NCI-H748 treated with DMSO at 0.1 percent for 48 hours (cell line): ENCODE data around the gene CDKN1A.

ENCODE experiments used
- DNase-seq: peaks from one replicate; lab custom pipeline; 2025; lab: John Stamatoyannopoulos, UW

The CDKN1A gene

DNA sequence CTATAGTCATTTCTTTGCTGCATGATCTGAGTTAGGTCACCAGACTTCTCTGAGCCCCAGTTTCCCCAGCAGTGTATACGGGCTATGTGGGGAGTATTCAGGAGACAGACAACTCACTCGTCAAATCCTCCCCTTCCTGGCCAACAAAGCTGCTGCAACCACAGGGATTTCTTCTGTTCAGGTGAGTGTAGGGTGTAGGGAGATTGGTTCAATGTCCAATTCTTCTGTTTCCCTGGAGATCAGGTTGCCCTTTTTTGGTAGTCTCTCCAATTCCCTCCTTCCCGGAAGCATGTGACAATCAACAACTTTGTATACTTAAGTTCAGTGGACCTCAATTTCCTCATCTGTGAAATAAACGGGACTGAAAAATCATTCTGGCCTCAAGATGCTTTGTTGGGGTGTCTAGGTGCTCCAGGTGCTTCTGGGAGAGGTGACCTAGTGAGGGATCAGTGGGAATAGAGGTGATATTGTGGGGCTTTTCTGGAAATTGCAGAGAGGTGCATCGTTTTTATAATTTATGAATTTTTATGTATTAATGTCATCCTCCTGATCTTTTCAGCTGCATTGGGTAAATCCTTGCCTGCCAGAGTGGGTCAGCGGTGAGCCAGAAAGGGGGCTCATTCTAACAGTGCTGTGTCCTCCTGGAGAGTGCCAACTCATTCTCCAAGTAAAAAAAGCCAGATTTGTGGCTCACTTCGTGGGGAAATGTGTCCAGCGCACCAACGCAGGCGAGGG is 594 bp upstream of the CDKN1A start:
- no peak for DNase-seq

- peak; percentile 8 for DNase-seq
These were observed 724 bp downstream of the CDKN1A start for GRCh38 chr6:36679043-36679833.

DNA sequence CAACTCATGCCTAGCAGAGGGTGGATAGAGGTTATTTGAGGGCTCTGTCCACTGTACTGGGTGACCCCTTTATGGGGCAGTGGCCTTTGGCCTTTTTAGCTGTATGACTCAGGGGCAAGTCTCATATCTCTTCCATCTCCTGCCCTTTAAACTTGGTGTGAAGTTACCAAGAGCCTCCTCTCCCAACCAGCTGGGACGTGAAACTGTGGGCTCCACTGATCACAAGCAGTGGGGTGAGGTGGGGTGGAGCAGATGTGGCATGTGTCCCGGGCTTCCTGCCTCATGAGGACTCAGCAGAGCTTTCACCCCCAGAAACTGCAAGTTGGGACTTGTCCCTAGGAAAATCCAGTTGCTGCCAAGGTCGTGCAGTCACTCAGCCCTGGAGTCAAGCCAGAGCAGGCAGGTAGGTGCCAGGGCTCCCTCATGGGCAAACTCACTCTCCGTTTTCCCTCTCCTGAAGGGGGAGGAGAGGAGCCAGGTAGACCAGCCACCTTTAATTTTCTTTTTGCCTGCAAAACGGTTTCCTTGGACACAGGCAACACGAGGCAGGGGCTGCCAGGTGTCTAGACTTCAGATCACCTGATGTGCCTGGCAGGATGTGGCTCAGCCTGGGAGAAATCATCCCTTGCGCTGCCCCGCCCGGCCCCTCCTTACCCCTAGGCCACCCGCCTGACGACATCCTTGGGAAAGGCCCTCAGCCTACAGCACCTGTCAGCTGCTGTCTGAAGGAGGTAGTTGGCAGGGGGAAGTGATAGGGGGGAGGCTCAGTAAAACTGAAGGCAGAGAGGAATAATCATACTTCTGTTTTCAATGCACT is 4.0 kb downstream of the CDKN1A start:
- peak; percentile 70 for DNase-seq

DNA sequence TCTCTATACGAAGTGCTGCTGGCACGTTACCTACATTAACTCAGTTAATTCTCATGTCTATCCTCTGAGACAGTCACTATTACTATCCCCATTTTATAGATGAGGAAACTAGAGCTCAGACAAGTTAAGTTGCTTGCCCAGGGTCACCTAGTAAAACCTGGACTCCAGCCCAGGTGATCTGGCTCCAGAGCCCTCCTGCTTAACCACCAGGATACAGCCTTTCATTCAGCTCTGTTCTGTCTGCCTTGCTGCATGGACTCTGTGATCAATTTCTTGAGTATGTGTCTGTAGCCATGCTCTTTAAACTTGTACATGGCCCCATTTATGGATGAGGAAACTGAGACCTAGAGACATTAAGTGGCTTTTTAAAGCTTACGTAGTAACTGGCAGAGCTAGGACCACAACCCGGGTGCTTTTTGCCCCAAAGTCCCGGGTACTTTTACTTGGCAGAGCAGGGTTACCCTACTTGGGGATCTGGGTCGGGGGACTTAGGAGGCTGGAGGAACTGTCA is 4.7 kb downstream of the CDKN1A start:
- no peak for DNase-seq

DNA sequence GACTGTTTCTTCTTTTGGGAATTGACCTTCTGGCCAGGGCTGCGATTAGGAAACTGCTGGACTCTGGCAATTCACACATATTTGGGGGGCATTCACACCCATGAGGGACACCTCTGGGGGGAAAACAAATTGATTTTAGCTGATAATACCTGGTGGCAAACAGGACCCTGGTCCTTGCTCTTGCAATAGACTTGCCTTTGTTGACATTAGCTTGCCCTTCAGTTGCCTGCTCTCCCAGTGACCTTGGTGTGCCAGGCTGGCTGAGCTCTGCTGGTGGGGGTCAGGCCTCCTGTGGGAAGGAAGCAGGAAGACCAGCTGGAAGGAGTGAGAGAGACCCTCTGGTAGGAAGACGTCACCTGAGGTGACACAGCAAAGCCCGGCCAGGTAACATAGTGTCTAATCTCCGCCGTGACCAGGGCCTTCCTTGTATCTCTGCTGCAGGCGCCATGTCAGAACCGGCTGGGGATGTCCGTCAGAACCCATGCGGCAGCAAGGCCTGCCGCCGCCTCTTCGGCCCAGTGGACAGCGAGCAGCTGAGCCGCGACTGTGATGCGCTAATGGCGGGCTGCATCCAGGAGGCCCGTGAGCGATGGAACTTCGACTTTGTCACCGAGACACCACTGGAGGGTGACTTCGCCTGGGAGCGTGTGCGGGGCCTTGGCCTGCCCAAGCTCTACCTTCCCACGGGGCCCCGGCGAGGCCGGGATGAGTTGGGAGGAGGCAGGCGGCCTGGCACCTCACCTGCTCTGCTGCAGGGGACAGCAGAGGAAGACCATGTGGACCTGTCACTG is 5.3 kb downstream of the CDKN1A start:
- no peak for DNase-seq

DNA sequence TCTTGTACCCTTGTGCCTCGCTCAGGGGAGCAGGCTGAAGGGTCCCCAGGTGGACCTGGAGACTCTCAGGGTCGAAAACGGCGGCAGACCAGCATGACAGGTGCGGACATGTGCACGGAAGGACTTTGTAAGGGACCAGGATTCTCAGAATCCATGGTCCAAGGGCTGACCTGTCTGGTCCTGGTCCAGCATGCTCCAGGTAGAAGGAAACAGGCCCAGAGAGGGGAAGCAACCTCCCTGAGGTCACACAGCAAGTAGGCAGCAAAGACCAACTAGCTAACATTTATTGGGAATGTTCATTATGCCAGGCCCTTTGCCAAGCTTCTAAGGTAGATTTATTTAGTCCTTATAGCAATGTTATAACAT is 5.9 kb downstream of the CDKN1A start:
- no peak for DNase-seq

DNA sequence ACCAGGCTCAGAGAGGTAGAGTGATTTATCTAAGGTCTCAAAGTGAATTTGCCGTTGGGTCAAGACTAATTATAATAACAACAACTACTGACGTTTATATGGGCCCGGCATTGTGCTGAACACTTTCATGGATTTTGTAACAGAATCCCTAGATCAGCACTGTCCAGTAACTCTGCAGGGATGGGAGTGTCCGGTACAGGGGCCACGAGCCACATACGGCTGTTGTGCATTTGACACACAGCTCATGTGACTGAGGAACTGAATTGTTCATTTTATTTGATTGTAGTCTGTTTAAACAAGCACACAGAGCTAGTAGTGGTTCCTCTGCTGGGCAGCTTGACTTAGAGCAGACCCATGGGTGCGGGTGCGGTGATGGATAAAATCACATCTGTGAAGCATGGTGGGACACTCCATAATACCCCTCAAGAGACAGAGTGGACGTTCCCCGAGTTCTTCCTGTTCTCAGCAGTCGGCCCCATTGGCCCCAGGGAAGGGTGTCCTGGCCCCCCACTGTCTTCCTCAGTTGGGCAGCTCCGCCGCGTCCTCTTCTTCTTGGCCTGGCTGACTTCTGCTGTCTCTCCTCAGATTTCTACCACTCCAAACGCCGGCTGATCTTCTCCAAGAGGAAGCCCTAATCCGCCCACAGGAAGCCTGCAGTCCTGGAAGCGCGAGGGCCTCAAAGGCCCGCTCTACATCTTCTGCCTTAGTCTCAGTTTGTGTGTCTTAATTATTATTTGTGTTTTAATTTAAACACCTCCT is 6.8 kb downstream of the CDKN1A start:
- no peak for DNase-seq

DNA sequence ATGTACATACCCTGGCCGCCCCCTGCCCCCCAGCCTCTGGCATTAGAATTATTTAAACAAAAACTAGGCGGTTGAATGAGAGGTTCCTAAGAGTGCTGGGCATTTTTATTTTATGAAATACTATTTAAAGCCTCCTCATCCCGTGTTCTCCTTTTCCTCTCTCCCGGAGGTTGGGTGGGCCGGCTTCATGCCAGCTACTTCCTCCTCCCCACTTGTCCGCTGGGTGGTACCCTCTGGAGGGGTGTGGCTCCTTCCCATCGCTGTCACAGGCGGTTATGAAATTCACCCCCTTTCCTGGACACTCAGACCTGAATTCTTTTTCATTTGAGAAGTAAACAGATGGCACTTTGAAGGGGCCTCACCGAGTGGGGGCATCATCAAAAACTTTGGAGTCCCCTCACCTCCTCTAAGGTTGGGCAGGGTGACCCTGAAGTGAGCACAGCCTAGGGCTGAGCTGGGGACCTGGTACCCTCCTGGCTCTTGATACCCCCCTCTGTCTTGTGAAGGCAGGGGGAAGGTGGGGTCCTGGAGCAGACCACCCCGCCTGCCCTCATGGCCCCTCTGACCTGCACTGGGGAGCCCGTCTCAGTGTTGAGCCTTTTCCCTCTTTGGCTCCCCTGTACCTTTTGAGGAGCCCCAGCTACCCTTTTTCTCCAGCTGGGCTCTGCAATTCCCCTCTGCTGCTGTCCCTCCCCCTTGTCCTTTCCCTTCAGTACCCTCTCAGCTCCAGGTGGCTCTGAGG is 7.6 kb downstream of the CDKN1A start:
- DNase-seq, result no peak

GRCh38 chr6:36686668-36687513 is 8.4 kb downstream of the CDKN1A start:
- DNase-seq, result no peak

DNA sequence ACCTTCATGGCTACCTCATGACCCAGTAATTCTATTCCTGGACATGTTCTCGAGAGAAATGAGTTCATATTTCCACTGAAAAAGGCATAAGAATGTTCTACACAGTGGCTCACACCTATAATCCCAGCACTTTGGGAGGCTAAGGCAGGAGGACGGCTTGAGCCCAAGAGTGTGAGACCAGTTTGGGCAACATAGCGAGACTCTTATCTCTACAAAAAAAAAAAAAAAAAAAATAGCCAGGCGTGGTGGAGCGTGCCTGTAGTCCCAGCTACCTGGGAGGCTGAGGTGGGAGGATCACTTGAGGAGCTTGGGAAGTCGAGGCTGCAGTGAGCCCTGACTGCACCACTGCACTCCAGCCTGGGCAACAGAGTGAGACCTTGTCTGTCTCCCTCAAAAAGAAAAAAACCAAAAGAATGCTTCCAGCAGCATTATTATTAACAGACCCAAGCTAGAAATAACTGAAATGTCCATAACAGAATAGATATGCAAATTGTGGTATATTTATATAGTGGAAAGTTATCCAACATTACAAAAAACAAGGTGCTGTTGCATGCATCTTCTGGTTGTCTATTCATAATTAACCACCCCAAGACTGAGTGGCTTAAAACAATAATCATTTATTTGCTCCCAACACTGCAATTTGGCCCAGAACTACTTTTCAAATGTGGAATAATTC is 9.7 kb downstream of the CDKN1A start:
- DNase-seq, result no peak

DNA sequence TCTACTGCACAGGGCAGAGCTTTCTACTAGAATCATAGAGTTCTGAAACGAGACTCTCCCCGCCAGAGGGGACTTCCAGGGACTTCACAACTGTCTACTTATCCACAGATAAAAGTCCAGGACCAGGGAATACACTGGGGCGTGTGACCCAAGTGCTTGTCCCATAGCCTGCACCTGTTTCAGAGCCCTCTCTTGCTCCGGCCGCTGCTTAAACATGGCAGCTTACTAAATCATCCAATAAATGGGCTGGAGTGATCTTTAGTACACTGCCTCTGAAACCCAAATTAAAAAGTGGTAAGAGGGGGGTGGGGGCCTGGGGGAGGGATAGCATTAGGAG is 10.2 kb downstream of the CDKN1A start:
- no peak for DNase-seq

GRCh38 chr6:36691011-36691410 is 12.5 kb downstream of the CDKN1A start:
- no peak for DNase-seq

DNA sequence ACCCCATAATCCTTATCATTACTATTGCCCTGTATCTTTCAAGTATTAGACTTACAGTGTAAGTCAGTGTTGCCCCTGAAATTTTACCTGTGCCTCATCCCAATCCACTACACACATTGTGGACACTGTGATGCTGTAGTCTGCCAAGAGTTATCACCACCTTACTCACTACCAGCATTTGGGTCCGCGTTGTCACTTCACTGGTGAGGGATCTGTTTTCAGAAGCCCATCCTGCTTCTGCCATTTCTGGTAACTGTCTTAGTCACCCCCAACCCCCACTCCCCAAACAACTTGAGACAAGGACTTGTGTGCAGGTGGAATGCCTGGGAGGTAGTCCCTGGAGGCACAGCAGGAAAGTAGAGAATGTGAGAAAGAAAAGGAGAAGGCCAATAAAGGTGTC is 13.1 kb downstream of the CDKN1A start:
- DNase-seq, result no peak

GRCh38 chr6:36692220-36692619 is 13.7 kb downstream of the CDKN1A start:
- DNase-seq, result no peak

DNA sequence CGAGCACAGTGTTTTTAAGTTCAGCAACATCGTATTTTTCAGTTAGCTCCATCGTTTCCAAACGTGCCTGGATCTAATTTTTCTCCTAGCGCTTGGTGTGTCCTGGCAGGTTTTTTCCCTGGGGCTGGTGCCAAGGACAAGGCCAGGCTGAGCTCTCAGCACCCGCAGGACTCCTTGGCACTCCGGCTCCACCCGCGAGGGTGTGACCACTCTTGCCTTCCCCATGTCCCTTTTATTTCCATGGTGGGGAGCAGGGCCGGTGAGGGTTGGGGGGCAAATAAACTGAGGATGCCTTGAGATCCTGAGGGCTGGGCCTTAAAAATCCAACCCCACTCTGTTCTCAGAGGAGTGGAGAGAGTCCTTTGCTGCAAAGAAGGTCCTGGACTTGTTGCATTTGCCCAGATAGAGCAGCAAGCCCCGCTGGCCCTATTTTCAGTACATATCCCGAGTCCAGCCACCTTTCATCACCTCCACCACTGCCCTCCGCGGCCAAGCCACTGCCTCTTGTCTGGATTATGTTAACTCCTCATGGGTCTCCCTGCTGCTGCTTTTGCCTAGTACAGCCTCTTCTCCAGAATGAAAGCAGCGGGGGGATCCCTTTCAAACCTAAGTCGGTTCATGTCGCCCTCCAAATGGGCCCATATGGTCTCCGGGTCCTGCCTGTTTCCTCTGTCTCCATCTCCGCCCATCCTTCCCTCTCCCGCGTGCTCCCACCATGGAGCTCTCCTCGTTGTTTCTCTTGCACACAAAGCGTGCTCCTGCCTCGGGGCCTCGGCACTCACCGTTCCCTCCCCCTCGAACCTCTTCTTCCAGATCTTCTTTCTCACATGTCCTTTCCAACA is 14.6 kb downstream of the CDKN1A start:
- no peak for DNase-seq

DNA sequence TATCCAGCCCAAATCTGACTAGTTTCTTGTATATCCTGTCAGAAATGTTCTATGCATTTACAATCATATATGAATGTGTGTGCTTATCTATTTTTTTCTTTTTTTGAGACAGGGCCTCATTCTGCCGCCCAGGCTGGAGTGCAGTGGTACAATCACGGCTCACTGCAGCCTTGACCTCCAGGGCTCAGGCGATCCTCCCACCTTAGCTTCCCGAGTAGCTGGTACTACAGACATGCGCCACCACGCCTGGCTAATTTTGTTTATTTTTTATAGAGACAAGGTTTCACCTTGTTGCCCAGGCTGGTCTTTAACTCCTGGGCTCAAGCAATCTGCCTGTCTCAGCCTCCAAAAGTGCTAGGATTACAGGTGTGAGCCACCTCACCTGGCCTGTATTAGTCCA is 16.1 kb downstream of the CDKN1A start:
- DNase-seq, result no peak

- DNase-seq, result no peak
These were observed 16.9 kb downstream of the CDKN1A start for GRCh38 chr6:36695414-36695813.

- DNase-seq, result no peak
These were observed 19.0 kb downstream of the CDKN1A start, which contains the start of gene RAB44 for GRCh38 chr6:36697481-36697903. Gene RAB44 (plus strand): TSS chr6:36697826. CDS start chr6:36704236, 6,410 bp downstream.
